GM21528 (cell line): ENCODE data around the gene RACGAP1.

Experiments
- ATAC-seq: cut with Tn5 transposase; IDR thresholded peaks from one replicate; pipeline ENCODE4 v1.9.1; 2021; ENCODE audit warnings: mild to moderate bottlenecking, moderate library complexity; ENCODE audit not compliant: unreplicated experiment, low FRiP score

RACGAP1 gene

DNA sequence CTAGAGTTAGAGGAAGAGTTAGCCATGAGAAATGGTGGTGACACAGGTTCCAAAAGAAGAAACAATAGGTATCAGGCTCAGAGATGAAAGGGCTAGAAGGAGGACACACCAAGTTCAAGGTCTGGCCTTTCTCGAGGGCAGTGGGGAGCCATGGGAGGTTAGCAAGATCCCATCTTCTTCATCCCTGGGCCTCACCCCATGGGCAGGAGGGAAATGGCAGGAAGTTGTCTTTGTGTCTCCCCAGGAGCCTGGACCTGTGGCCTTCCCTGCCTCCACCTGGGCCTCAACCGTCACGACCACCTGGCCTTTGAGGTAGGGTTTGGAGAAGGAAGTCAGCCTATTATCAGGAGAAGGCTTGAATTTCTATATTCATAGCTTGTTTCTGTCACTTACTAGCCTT is 80.6 kb downstream of the RACGAP1 start:
- no peak for ATAC-seq

DNA sequence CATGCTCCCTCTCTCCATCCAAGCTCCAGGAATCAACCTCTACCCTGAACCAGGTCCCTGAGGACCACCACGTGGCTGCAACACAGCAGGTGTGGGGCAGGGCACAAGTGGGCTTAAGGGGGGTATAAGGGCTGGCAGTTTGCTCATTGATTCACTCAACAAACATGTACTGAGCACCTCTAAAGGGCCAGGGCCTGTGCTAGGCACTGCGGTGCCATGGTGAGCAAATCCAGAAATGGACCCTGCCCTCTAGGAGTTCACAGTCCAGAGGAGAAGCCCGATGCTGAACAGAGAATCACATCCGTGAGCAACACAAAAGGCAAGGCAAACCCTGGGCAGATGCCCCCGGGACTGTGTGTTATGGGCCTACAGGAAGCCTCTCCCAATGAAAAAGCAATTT is 81.2 kb downstream of the RACGAP1 start:
- no peak for ATAC-seq

DNA sequence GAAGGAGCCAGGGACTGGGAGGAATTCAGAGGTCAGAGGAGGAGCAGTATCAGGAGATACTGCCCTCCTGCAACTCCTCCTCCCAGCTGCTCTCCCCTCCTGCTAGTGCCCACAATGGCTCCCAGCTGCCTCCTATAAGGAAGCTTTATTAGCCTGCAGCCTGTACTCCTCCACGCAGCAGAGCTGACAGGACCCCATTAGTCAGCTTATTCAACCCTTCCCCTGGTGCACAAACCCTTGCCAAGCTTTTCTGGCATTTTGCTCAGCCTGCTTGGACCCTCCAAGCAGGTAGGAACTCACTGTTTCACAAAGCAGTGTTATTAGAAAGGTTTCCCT is 81.7 kb downstream of the RACGAP1 start:
- ATAC-seq: no peak

DNA sequence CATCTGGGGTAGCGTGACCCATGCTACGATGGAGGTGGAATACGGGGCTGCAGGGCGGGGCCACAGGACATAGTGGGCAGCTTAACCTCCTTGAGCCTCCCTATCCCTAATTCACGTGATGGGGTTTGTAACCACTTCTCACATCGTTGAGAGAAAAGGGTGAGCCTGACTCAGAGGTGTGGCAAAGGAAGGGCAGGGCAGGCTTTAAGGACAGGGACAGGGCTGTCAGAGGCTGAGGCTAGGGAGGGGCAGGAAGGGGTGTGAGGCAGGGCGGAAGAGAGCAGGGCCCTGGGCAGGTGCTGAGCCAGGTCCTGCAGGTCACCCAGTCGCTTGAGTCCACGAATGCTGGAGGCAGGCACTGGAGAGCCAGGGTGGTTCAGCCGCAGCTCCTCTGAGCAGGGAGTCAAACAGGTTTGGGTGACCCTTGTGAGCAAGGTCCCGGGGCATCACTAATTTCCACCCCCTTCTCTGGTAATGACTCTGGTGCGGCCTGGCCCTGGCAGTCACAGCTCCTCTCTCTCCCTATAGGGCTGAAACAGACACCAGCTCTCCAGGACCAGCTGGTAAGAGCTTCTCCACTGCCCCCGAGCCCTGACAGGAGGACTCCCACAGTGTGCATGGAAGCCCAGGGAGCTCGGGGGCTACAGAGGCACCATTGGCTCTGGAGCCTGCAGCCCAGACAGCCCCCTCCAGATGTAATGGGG is 82.2 kb downstream of the RACGAP1 start:
- no peak for ATAC-seq

DNA sequence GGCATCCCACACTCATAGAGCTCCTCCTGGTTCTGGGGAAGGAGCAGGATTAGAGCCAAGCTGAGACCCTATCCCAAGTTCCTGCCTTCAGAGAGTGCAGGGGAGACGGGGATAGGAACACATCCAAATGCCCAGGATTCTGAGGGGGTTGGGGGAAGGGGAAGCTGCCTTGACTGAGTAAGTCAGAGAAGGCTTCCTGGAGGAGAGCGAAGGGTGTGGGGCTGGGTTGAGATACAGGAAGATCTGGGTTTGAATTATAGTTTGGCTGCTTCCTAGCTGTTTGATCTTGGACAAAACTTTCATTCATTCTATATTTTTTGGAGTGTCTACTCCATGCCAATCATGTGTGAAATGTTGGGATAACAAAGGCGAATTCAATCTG is 82.8 kb downstream of the RACGAP1 start:
- no peak for ATAC-seq

DNA sequence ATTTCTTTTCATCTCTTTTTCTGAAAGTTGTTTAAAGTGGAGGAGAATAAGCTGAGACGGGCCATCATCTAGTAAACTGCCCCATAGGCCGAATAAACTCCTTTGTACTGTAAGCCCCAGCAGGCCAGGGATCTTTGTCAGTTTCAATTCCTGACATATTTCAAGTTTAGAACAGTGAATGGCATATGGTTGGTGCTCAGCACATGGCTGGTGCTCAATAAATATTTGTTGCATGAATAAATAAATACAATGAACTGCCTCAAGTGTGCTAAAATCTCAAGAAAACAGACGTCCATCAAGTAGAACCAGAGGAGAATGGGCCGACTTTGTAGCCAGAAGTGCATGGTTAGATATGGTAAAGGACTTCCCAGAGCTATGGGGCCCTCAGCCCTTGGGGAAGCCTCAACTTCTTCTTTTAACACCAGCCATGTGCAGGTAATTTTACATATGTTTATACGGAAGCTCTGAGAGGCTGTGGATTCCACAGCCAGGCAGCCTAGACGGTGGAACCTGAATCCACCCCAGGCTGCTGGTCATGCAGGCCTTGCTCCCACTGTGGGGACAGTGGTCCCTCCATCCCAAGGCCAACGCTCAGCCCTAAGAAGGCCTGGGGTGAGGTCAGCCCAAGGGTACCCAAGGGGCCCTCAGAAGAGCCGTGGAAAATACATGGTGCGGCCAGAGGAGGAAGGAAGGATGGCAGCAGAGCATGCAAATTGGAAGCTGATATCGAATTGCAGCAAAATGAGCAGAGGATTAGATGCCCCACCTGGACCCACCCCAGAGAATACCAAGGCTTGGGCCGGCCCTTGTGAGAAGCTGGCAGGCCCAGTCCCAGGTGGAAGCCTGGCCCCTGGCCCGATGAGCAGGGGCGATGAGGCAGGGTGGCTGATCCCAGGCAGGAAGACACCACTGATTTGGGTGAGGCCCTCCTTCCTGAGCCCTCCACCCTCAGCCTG is 83.5 kb downstream of the RACGAP1 start:
- no peak for ATAC-seq

DNA sequence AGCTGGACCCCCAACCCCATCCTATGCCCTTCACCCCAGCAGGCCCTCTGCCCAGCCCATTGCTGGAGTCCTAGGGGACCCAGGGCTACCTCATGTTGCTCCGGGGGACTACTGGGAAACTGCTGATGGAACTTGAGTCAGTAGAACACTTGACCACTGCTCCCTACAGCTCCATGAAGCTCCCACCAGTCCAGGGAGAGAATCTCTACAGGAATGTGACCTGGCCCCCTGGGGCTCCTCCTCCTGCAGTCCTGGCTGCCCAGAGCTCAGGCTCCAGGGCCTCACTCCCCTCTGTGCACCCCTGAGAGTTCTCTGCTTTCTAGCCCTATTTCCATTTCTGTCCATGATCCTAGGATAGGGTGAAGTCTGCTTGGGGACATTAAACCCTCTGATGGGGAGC is 85.6 kb downstream of the RACGAP1 start:
- ATAC-seq: no peak

DNA sequence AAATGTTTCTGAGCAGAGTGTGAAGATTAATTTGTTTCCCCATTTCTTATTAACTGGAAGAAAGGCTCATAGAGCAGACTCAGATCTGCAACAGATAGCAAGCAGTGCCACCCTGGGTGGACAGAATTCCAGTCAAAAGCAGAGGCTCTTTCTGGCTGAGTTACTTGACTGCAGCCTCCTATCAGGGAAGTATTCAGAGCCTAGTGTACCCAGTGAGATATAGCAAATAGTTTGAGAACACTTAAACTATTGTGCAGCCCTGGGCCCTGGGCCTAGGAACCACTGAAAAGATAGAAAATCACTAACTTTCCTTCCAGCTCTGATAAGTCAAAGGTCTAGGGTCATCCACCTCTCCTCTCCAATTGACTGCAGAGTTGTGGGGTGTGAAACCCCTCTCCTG is 86.0 kb downstream of the RACGAP1 start:
- ATAC-seq: no peak
